NCI-H446 (cell line): Measurements from ENCODE around the gene RPRD1B.

Experiments
- DNase-seq, 2 experiments: peaks; one replicate each; lab custom pipeline; 2025; lab: John Stamatoyannopoulos, UW

The RPRD1B gene

DNA sequence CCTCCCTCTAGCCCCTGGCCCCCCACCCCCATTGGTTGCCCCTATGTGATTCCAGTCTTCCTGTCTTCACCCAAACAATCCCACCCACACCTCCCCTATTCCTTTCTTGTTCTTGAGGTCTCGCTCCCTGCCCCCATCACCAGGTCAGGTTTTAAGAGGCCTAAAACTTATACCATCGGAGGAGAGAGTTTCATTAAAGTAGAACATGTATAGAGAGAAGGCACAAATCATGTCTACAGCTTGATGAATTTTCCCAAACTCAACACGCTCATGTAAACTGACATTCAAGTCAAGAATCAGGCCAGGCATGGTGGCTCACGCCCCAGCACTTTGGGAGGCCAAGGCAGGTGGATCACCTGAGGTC, 87.1 kb downstream of the RPRD1B start:
- DNase-seq, result no peak

- no peak for DNase-seq
Observed at GRCh38 chr20:38121741-38122140, 88.2 kb downstream of the RPRD1B start.

GRCh38 chr20:38123021-38123587, 89.6 kb downstream of the RPRD1B start:
- DNase-seq, result no peak

DNA sequence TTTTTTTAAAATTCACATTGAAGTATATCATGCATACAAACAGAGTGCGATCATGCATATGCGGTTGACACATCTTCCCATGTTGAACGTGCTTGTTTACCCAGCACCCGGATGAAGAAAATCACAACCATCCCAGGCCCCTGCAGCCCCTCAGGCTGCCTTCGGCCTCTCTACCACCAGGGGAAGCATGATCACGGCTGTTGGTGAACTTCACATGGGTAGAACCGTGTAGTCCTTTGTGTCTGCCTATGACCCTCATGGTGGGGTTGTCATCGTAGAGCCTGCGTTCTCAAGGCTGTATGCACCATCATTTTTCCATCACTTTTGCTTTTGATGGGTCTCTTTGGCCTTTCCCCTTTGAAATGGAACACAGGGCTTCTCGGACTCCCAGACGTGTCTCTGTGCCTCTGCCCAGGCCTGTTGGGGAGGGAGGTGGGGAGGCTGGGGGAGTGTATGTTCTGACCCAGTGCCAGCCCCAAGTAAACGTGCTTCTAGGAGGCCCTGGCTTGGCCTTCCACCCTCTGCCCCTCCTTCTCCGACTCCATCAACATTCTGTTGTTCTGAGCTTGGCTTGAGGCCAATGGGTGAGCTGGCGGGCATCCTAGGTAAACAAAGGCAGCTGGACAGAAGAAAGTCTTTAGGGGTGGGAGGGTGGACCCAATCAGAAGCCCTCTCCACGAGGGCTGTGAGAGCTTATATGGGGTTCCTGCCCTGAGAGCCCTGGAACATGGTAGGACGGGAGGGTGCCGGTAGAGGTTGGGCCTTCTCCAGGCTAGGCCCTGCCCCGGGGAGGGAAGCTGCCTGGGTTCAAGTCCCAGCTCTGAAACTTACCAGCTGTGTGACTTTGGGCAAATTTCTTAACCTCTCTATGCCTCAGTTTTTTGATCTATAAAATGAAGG, 91.9 kb downstream of the RPRD1B start:
- peak; percentile 15 to 73 for DNase-seq

GRCh38 chr20:38126146-38126921, 92.8 kb downstream of the RPRD1B start:
- no peak for DNase-seq

DNA sequence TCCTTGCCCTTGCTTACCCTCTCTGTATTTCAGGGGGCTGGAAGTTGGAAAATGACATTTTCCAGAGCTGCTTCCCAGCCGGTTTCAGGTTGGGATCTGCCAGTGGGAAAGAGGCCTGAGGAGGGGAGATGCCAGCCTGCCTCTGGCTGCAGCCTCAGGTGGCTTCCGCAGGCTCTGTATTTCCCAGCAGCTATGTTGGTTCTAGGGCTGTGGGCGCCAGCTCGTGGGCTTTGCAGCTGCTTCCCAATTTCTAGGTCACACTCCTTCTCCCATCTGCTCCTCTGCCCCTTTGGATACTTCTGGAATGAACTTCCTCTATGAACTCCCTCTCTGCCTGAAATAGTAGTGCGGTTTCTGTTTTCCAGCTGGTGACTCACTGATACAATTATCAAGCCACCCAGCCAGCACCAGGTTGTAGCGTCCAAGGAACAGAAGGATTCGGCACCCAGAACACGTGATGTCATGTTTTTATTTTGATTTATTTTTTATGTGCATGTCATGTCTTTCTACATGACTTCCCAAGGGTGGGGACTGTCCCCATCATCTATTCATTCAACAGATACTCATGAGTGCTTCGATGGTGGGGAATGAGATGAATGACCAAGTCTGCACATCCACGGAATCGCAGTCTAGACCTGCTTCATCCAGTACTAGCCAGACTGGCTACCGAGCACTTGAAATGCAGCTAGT, 93.5 kb downstream of the RPRD1B start:
- peak in 1 of 2 experiments; percentile 50 for DNase-seq

DNA sequence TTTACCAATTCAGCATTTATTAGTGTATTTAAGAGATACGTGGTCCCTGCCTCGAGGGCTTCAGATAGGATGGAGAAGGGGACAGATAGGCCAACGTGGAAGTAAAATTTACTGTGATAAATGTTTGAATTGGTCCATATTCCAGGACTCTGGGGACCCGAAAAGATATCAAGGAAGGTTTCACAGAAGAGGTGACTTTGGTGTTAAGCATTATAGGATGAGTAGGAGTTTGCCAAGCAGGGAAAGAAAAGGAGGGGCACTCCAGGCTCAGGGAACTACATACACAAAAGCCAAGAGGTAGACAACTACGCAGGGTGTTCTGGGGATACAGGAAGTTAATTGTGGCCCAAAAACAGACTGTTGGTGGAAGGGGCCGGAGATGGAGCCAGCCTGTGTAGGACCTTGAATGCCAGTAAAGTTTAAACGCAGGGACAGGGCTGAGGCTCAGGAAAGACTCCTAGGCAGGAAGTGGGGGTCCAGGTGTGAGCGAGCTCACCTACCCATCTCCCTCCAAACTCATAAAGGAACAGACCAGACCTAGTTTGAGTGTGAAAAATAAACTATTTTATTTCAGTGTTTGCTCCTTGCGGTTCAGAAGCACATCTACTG, 94.5 kb downstream of the RPRD1B start:
- DNase-seq, result no peak

GRCh38 chr20:38128691-38129090, 95.1 kb downstream of the RPRD1B start:
- DNase-seq, result no peak

DNA sequence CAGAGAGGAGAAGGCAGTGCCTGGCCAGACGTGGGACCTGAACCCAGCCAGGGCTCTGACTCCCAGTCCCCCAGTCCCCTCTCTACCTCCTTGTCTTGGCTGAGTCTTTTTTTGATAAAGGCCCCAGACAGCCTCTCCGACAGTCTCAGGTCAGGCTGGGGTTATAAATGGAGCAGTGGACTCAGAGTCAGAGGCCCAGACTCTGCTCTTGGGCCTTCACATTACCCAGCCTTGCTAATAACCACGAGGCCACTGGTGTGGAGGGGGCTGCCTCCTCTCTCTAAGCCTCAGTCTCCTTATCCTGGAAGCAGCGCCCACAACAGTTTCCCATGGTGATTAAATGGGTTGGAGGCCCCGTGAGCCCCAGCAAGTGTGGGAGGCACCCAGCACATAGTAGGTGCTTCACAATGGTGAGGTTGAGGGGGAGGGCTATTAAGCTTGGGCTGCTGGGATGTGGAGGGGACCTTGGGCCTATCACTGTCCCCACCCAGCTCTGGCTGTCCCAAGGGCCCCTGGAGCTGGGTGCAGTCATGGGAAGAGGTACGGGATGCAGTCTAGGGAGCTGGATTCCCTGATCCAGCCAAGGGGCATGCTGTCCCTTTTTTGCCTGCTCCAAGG, 95.8 kb downstream of the RPRD1B start:
- DNase-seq, result no peak

DNA sequence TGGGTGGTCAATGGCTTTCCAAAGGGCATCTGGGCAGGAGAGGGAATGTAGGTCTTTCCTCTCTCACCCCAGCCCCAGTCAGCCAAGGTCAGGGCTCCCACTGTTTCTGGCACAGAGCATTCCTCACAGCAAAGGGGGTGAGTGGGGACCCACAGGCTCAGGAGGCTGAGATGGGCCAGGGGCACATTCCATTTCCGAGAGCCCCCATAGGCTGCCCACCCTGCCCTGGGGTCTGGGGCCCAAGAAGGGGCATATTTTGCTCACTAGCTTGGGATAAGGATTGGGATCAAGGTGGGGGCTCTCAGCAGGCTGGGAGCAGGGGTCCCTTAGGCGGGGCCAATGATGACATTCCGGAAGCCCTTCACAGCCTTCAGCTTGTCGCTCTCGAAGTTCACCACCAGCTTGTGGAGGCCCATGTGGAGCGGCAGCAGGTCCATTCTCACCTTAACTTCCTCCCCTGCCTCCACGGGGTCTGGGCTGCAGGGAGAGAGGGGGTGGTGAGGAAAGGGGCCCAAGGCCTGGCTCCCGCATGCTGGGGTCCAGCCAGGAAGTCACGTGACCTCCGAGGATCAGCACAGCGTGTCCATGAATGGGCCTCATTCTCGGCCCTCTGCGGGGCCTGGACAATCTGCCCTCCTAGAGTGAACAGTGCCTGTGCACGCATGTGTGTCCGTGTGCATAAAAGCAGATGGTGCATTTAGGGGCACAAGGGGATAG, 96.5 kb downstream of the RPRD1B start:
- DNase-seq, result no peak

DNA sequence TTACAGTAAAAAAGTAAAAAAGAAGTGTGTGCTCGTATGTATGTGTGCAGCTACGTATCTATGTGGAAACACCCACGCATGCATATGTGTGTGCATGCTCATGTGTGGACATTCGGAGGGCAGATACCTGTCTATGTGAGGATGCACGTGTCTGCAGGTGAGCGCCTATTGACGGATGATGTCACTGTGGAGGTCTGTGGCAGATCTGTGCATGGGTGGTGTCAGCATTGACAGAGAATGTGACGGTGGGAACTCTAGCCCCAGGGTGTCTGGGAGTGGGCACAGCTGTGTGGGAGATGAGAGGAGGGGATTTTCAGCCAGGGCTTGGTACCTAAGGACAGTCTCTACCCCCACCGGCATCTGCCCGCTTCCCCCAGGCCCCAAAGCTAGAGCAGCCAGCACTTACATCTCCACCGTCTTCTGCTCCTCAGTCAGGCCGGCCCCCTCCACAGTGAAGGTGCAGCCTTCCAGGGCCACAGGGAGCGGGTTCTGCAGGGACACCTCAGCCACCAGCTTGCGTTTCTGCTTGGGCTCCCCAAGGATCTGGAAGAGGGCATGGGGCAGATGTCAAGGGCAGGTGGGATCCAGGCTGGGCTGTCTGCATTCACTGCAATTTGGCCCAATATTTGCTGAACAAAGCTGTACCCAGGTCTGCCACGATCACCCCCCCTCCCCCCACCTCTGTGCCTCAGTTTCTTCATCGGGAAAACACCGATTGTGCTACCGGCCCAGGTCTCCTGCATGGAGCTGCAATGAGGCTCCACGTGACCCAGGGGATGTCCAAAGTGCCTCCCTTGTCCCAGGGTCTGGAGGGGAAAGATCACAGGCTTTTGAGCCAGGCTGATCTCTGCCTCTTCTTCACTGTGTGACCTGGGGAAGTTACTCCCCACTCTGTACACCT, 97.4 kb downstream of the RPRD1B start:
- no peak for DNase-seq

DNA sequence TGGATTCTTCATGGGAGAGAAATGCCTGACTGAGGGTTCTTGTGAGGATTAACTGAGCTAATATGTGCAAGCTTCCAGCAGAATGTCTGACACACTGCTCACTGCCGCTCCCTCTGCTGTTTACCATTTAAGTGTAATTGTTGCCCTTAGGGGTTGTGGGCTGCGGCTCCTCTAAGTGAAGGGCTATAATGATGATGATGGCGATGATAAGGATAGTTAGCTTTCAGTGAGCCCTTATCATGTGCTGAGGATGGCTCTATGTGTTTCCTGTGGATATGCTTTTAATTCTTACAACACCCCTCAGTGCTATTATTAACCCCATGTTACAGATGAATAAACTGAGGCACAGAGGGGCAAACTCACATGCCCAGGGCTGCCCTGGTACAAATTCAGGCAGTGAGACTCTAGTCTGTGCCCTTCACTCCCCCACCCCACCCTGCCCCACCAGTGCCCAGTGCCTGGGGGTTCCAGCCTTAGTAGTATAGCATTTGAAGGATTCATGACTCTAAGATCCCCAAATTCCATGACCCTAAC, 98.1 kb downstream of the RPRD1B start:
- DNase-seq, result no peak

- no peak for DNase-seq
Observed at GRCh38 chr20:38132156-38132909, 98.8 kb downstream of the RPRD1B start.

DNA sequence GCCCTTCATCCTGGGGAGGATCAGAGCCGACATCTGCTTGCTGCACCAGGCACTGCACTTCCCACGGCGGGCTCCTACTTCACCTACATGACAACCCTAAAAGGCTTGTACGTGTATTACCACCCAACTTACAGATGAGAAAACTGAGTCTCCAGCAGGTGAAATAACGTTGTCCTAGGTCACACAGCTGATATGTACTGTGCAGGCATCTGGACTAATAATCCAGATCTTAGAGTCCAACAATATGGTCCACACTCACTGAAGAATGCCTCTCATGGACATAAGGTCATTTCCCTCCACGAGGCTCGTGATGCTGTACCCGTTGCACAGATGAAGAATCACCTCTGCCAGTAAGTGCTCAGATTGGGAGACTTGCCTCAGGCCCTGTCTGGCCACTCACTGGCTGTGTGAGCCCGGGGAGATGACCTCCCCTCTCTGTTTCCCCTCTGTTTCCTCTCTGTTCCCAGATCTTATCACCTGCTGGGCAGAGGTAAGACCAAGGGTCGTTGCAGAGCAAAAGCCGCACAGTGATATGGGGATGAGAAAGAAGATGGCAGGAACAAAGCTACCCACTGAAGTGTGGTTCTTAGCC, 99.5 kb downstream of the RPRD1B start:
- DNase-seq, result no peak

- DNase-seq, result no peak
Observed at GRCh38 chr20:38133680-38134426, 100.3 kb downstream of the RPRD1B start.

DNA sequence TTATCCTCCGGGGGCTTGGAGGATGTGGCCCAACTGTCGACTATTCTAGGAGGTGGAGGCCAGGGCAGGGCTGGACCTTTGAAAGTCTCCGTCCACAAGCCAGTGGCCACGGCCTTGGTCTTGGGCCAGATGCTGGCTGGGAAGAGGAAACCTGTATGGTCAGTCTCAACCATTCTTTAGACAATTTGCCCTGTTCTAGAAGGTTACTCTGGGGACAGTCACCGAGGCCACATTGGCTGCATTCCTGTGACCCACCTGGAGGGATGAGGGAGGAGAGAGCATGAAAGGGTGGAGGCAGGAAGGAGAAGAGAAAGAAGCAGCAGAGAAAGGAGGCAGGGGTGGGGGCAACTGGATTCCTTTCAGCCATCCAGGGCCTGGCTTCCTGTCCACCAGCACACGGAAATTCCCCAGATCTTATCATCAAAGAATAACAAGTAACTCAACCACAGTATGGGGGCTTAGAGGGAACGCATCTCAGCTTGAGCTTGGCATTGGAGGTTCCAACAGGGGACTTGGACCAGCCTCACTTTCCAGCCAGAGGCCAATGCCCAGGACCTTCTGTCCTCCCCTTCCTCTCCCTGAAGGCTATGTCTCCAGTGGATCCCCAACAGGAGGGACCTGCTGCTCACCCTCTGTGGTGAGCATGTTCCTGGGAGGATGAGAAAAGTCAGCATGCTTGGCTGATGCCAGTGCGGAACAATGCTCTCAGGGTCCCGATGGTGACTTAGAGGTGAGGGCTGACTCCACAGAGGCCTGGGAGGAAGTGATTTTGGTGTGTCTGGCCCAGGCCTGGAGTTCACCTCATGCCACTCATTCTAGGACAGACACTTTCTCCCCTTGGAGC, 101.1 kb downstream of the RPRD1B start:
- DNase-seq, result no peak

GRCh38 chr20:38135271-38135650, 101.7 kb downstream of the RPRD1B start:
- no peak for DNase-seq
